ENCODE data around the gene IL2RA. TPM values are rescaled to one million over a fixed set of nuclear protein-coding genes. Genes with fewer than 3 reads are reported as not detected.

The IL2RA gene
- total and polyA plus RNA-seq, 9 of the 15 experiments (the other 6 are each of a cell fraction or from before 2014, with no cell fraction given): 0.95 TPM; not detected in 8

- TF ChIP-seq MNT (conservative IDR thresholded peaks at IDR 0.05) (peak; percentile 57 to 70; a peak in 3 of 4 replicates), RBM25 (IDR thresholded peaks at IDR 0.05; ENCODE audit: low read depth, low read length, severe bottlenecking) (peak; percentile 10), SAP30 (IDR thresholded peaks at IDR 0.05; ENCODE audit: borderline replicate concordance, insufficient read depth, low read depth, low read length, poor library complexity, severe bottlenecking) (no peak), KLF1 (tag; IDR thresholded peaks at IDR 0.05) (no peak; the same call in 1 of the 2 replicates), ZFP36 (IDR thresholded peaks at IDR 0.05; ENCODE audit: low read depth, low read length, partially characterized antibody) (no peak), ELK1 (CRISPR knock-in tag; IDR thresholded peaks at IDR 0.05) (no peak), STAT5A (IDR thresholded peaks at IDR 0.05; ENCODE audit: borderline replicate concordance, low read length) (peak; percentile 30; the same call in 1 of the 2 replicates), SMAD2 (IDR thresholded peaks at IDR 0.05; ENCODE audit: low read depth, low read length) (no peak), PTBP1 (IDR thresholded peaks at IDR 0.05; ENCODE audit: low read depth, low read length) (no peak), ZNF512 (tag; IDR thresholded peaks at IDR 0.05) (no peak), ZBTB1 (CRISPR knock-in tag; IDR thresholded peaks at IDR 0.05; ENCODE audit: borderline replicate concordance, low read depth) (no peak), HNRNPH1 (optimal IDR thresholded peaks at IDR 0.05; ENCODE audit: low read depth, low read length) (no peak), ZNF212 (CRISPR knock-in tag; IDR thresholded peaks at IDR 0.05) (no peak), SMAD4 (CRISPR knock-in tag; conservative IDR thresholded peaks at IDR 0.05) (peak; percentile 45; the same call in 1 of the 2 replicates), NFATC3 (IDR thresholded peaks at IDR 0.05) (no peak), HNRNPK (IDR thresholded peaks at IDR 0.05; ENCODE audit: low read depth, low read length, poor library complexity, severe bottlenecking) (no peak), FOXK1 (CRISPR knock-in tag; IDR thresholded peaks at IDR 0.05; ENCODE audit: borderline replicate concordance) (no peak), ZNF24 (IDR thresholded peaks at IDR 0.05) (no peak; the same call in 1 of the 2 replicates), NONO (IDR thresholded peaks at IDR 0.05; ENCODE audit: low read depth in 2 of 2, low read length in 1 of 2) (peak; percentile 35 to 77; a peak in 3 of 4 replicates), EGR1 (conservative IDR thresholded peaks at IDR 0.05) (no peak), EP400 (IDR thresholded peaks at IDR 0.05) (peak; percentile 48; the same call in 1 of the 2 replicates), ILK (tag; IDR thresholded peaks at IDR 0.05; ENCODE audit: borderline replicate concordance, low read depth) (no peak), FIP1L1 (IDR thresholded peaks at IDR 0.05; ENCODE audit: low read depth, low read length, poor library complexity, severe bottlenecking) (peak; percentile 71)
Observed at GRCh38 chr10:6088721-6089333, 26.7 kb upstream of the IL2RA start, which contains the start of gene RBM17 (continued).
